ENCODE measurements around the gene DDX41.

Gene DDX41

GRCh38 chr5:177508221-177508611 is 8.5 kb downstream of the DDX41 start:
- Histone ChIP-seq H4K20me1 (ENCODE audit: insufficient read depth, low read length, poor library complexity, severe bottlenecking) (no peaks in the 10 kb centered on the region), H3K4me1 (ENCODE audit: insufficient read depth, low read length, poor library complexity, severe bottlenecking) (peaks cover 10% of the 10 kb centered on the region), H3K27me3 (ENCODE audit: insufficient read depth, low read length, poor library complexity, severe bottlenecking) (no peaks in the 10 kb centered on the region), H3F3A (ENCODE audit: low read depth) (no peaks in the 10 kb centered on the region), H3K4me3 (ENCODE audit: low read length, poor library complexity, severe bottlenecking) (no peak overlapping the region), H3K36me3 (ENCODE audit: insufficient read depth, low read length) (no peaks in the 10 kb centered on the region; the same call in 1 of the 2 replicates), H3K79me2 (ENCODE audit: insufficient read depth, low read length) (peaks cover 8% of the 10 kb centered on the region; the same call in 1 of the 2 replicates), H3K9me2 (replicated peaks; ENCODE audit: low read depth, low read length) (no peaks in the 10 kb centered on the region), H3K9ac (ENCODE audit: low read depth, low read length, poor library complexity, severe bottlenecking) (peak overlapping the region; percentile 63), H3K4me2 (ENCODE audit: low read depth, low read length, poor library complexity, severe bottlenecking) (peak overlapping the region; percentile 57), H3K9me3 (ENCODE audit: insufficient read depth, low read depth, low read length) (no peaks in the 10 kb centered on the region), H2AFZ (ENCODE audit: low read length) (no peak overlapping the region)
- TF ChIP-seq CTCF (conservative IDR thresholded peaks at IDR 0.05; ENCODE audit: low read length): no peak

GRCh38 chr5:177507596-177508220 is 9.1 kb downstream of the DDX41 start:
- H3F3A ChIP-seq (ENCODE audit: low read depth): no peaks in the 10 kb centered on the region
- H3K4me2 ChIP-seq (ENCODE audit: low read depth, low read length, poor library complexity, severe bottlenecking): no peak overlapping the region
- H3K4me1 ChIP-seq (ENCODE audit: insufficient read depth, low read length, poor library complexity, severe bottlenecking): peaks cover 10% of the 10 kb centered on the region
- no peak overlapping the region for H2AFZ ChIP-seq (ENCODE audit: low read length)
- no peaks in the 10 kb centered on the region for H4K20me1 ChIP-seq (ENCODE audit: insufficient read depth, low read length, poor library complexity, severe bottlenecking)
- no peak for TF ChIP-seq CTCF (conservative IDR thresholded peaks at IDR 0.05; ENCODE audit: low read length)
- TF ChIP-seq EZH2phosphoT487 (IDR thresholded peaks at IDR 0.05; ENCODE audit: borderline replicate concordance): no peak
- no peaks in the 10 kb centered on the region for H3K9me2 ChIP-seq (replicated peaks; ENCODE audit: low read depth, low read length)
- H3K79me2 ChIP-seq (ENCODE audit: insufficient read depth, low read length): peaks cover 4% of the 10 kb centered on the region; the same call in 1 of the 2 replicates
- H3K36me3 ChIP-seq (ENCODE audit: insufficient read depth, low read length): no peaks in the 10 kb centered on the region; the same call in 1 of the 2 replicates
- H3K9ac ChIP-seq (ENCODE audit: low read depth, low read length, poor library complexity, severe bottlenecking): peak overlapping the region; percentile 63
- no peaks in the 10 kb centered on the region for H3K27me3 ChIP-seq (ENCODE audit: insufficient read depth, low read length, poor library complexity, severe bottlenecking)
- H3K9me3 ChIP-seq (ENCODE audit: insufficient read depth, low read depth, low read length): no peaks in the 10 kb centered on the region
- H3K4me3 ChIP-seq (ENCODE audit: low read length, poor library complexity, severe bottlenecking): no peak overlapping the region

- TF ChIP-seq EZH2phosphoT487 (IDR thresholded peaks at IDR 0.05; ENCODE audit: borderline replicate concordance): no peak
- peak; percentile 33; the same call in 1 of the 2 replicates for TF ChIP-seq CTCF (conservative IDR thresholded peaks at IDR 0.05; ENCODE audit: low read length)
- peak overlapping the region; percentile 63 for H3K9ac ChIP-seq (ENCODE audit: low read depth, low read length, poor library complexity, severe bottlenecking)
Measured at GRCh38 chr5:177507165-177507564, 9.6 kb downstream of the DDX41 start.

More at GRCh38 chr5:177507165-177507564, 9.6 kb downstream of the DDX41 start:
- Histone ChIP-seq H3K9me2 (replicated peaks; ENCODE audit: low read depth, low read length) (no peaks in the 10 kb centered on the region), H3K27me3 (ENCODE audit: insufficient read depth, low read length, poor library complexity, severe bottlenecking) (no peaks in the 10 kb centered on the region), H3K79me2 (ENCODE audit: insufficient read depth, low read length) (no peaks in the 10 kb centered on the region), H3F3A (ENCODE audit: low read depth) (no peaks in the 10 kb centered on the region), H3K9me3 (ENCODE audit: insufficient read depth, low read depth, low read length) (no peaks in the 10 kb centered on the region), H2AFZ (ENCODE audit: low read length) (no peak overlapping the region), H3K4me2 (ENCODE audit: low read depth, low read length, poor library complexity, severe bottlenecking) (no peak overlapping the region), H3K4me3 (ENCODE audit: low read length, poor library complexity, severe bottlenecking) (no peak overlapping the region), H3K36me3 (ENCODE audit: insufficient read depth, low read length) (no peaks in the 10 kb centered on the region; the same call in 1 of the 2 replicates), H4K20me1 (ENCODE audit: insufficient read depth, low read length, poor library complexity, severe bottlenecking) (no peaks in the 10 kb centered on the region), H3K4me1 (ENCODE audit: insufficient read depth, low read length, poor library complexity, severe bottlenecking) (peaks cover 10% of the 10 kb centered on the region)
